Neural cell (in vitro differentiated cells): Measurements from ENCODE around the gene AADAT. TPM values are rescaled to one million over a fixed set of nuclear protein-coding genes. Genes with fewer than 3 reads are reported as not detected.

Experiments used
- H2AFZ ChIP-seq: fragments of 200-600, 300-800 bp; sonication (generic), shearing (Covaris generic); 2 replicates; pipeline ENCODE4 v1.6.0; 2014; ENCODE audit warnings: low read depth, mild to moderate bottlenecking, antibody characterized with exemption, low read length, moderate library complexity
- H3F3A ChIP-seq: fragments of 200-600 bp; shearing (Covaris generic); 2 replicates; pipeline ENCODE4 v1.6.1; 2016; ENCODE audit warnings: mild to moderate bottlenecking, moderate library complexity, mixed read lengths, antibody characterized with exemption, low read length; ENCODE audit not compliant: insufficient read depth, poor library complexity, severe bottlenecking
- H3K27ac ChIP-seq: fragments of 200-600, 300-800 bp; sonication (generic), shearing (Covaris generic); 2 replicates; pipeline ENCODE4 v1.5.1; 2014; ENCODE audit warnings: mild to moderate bottlenecking, low read length, moderate library complexity
- H3K27me3 ChIP-seq: fragments of 300-800, 200-600 bp; sonication (generic), shearing (Covaris generic); 2 replicates; pipeline ENCODE4 v1.6.0; 2014; ENCODE audit warnings: mild to moderate bottlenecking, low read depth, low read length, moderate library complexity; ENCODE audit not compliant: insufficient read depth
- H3K36me3 ChIP-seq: fragments of 300-800, 200-600 bp; sonication (generic), shearing (Covaris generic); 2 replicates; pipeline ENCODE4 v1.5.1; 2014; ENCODE audit warnings: mild to moderate bottlenecking, antibody characterized with exemption, low read length, moderate library complexity; ENCODE audit not compliant: insufficient read depth
- H3K4me2 ChIP-seq: fragments of 300-800, 200-600 bp; sonication (generic), shearing (Covaris generic); 2 replicates; pipeline ENCODE4 v1.6.0; 2014; ENCODE audit warnings: mild to moderate bottlenecking, low read length
- H3K4me3 ChIP-seq: fragments of 300-800, 200-600 bp; sonication (generic), shearing (Covaris generic); 2 replicates; pipeline ENCODE4 v1.5.1; 2014; ENCODE audit warnings: mild to moderate bottlenecking, low read length, moderate library complexity
- H3K79me2 ChIP-seq: fragments of 200-600 bp; shearing (Covaris generic); replicated peaks from 2 replicates; pipeline ENCODE4 v1.6.0; 2014; ENCODE audit warnings: mild to moderate bottlenecking, low read length, moderate library complexity; ENCODE audit not compliant: insufficient read depth
- H3K9ac ChIP-seq: fragments of 300-800, 200-600 bp; sonication (generic), shearing (Covaris generic); 2 replicates; pipeline ENCODE4 v1.6.1; 2016; ENCODE audit warnings: mild to moderate bottlenecking, low read length, mixed read lengths
- H3K9me2 ChIP-seq: fragments of 200-600 bp; shearing (Covaris generic); 2 replicates; pipeline ENCODE4 v1.6.1; 2016; ENCODE audit warnings: mild to moderate bottlenecking, low read length, mixed read lengths; ENCODE audit not compliant: insufficient read depth
- H3K9me3 ChIP-seq: fragments of 200-600, 300-800 bp; sonication (generic), shearing (Covaris generic); 2 replicates; pipeline ENCODE4 v1.6.1; 2016; ENCODE audit warnings: mild to moderate bottlenecking, mixed run types, low read length, moderate library complexity, mixed read lengths
- H4K20me1 ChIP-seq: fragments of 200-600 bp; shearing (Covaris generic); 2 replicates; pipeline ENCODE4 v1.6.1; 2016; ENCODE audit warnings: mild to moderate bottlenecking, mixed run types; ENCODE audit not compliant: insufficient read depth
- CTCF ChIP-seq: fragments of 450-650 bp; IDR thresholded peaks from 2 replicates; pipeline ENCODE4 v1.5.1; 2014; ENCODE audit warnings: antibody characterized with exemption, mild to moderate bottlenecking, moderate library complexity; ENCODE audit not compliant: poor library complexity, severe bottlenecking
- EP300 ChIP-seq: fragments of 450-650 bp; conservative IDR thresholded peaks from 2 replicates; pipeline ENCODE4 v1.6.1; 2014; ENCODE audit warnings: antibody characterized with exemption, mild to moderate bottlenecking, moderate library complexity; ENCODE audit not compliant: poor library complexity, severe bottlenecking
- EZH2 ChIP-seq: fragments of 200-600, 300-800 bp; shearing (Covaris generic), sonication (generic); IDR thresholded peaks from 2 replicates; pipeline ENCODE4 v1.6.1; 2014; ENCODE audit warnings: antibody characterized with exemption, low read length, borderline replicate concordance, mild to moderate bottlenecking; ENCODE audit not compliant: insufficient read depth, poor library complexity, severe bottlenecking
- MXI1 ChIP-seq: fragments of 450-650 bp; conservative IDR thresholded peaks from 2 replicates; pipeline ENCODE4 v1.6.1; 2014; ENCODE audit warnings: antibody characterized with exemption, mild to moderate bottlenecking; ENCODE audit not compliant: poor library complexity, severe bottlenecking
- POLR2AphosphoS5 ChIP-seq: IDR thresholded peaks from 2 replicates; pipeline ENCODE4 v1.6.1; 2012
- RAD21 ChIP-seq: fragments of 450-650 bp; conservative IDR thresholded peaks from 2 replicates; pipeline ENCODE4 v1.6.1; 2014; ENCODE audit warnings: antibody characterized with exemption, mild to moderate bottlenecking, moderate library complexity
- REST ChIP-seq: IDR thresholded peaks from 2 replicates; pipeline ENCODE4 v1.6.1; 2012; ENCODE audit warnings: borderline replicate concordance
- SMC3 ChIP-seq: fragments of 450-650 bp; conservative IDR thresholded peaks from 2 replicates; pipeline ENCODE4 v1.6.1; 2014; ENCODE audit warnings: antibody characterized with exemption, mild to moderate bottlenecking, moderate library complexity; ENCODE audit not compliant: poor library complexity
- TAF1 ChIP-seq: IDR thresholded peaks from 2 replicates; pipeline ENCODE4 v1.6.1; 2012; ENCODE audit warnings: low read depth
- polyA plus RNA-seq: library from polyadenylated mRNA; depleted of rRNA; stranded (reverse); fragments of >200 nt; gene quantifications from 2 replicates; pipeline ENCODE4 v1.2.3, GENCODE V29; 2014

The AADAT gene
- polyA plus RNA-seq, 1 donor from 2014 or later = 79.3 TPM

GRCh38 chr4:170015285-170015684 is 74.5 kb downstream of the AADAT start:
- TF ChIP-seq EZH2 (no peak), MXI1 (no peak), POLR2AphosphoS5 (no peak), EP300 (no peak), TAF1 (no peak), CTCF (no peak), REST (no peak), RAD21 (no peak), SMC3 (no peak)
- H2AFZ ChIP-seq = no peak overlapping the region
- H4K20me1 ChIP-seq = no peaks in the 10 kb centered on the region
- no peak overlapping the region for H3K4me2 ChIP-seq
- H3F3A ChIP-seq = no peaks in the 10 kb centered on the region
- no peak overlapping the region for H3K27ac ChIP-seq
- no peaks in the 10 kb centered on the region for H3K27me3 ChIP-seq
- no peaks in the 10 kb centered on the region for H3K9me2 ChIP-seq
- no peaks in the 10 kb centered on the region for H3K79me2 ChIP-seq
- H3K9me3 ChIP-seq = no peaks in the 10 kb centered on the region
- H3K36me3 ChIP-seq = no peaks in the 10 kb centered on the region
- H3K4me3 ChIP-seq = no peak overlapping the region
- H3K9ac ChIP-seq = no peak overlapping the region

- Histone ChIP-seq H3K4me3 (no peak overlapping the region), H3K9me3 (no peaks in the 10 kb centered on the region), H3K9ac (no peak overlapping the region), H4K20me1 (no peaks in the 10 kb centered on the region), H3K27me3 (no peaks in the 10 kb centered on the region), H3K36me3 (no peaks in the 10 kb centered on the region), H2AFZ (no peak overlapping the region), H3K9me2 (no peaks in the 10 kb centered on the region), H3K4me2 (no peak overlapping the region), H3K79me2 (no peaks in the 10 kb centered on the region), H3K27ac (no peak overlapping the region), H3F3A (no peaks in the 10 kb centered on the region)
- TF ChIP-seq RAD21 = no peak
- TF ChIP-seq MXI1 = no peak
- TF ChIP-seq CTCF = no peak
- no peak for TF ChIP-seq EZH2
- no peak for TF ChIP-seq POLR2AphosphoS5
- TF ChIP-seq EP300 = no peak
- no peak for TF ChIP-seq TAF1
- TF ChIP-seq SMC3 = no peak
Observed at GRCh38 chr4:170014359-170015011, 75.3 kb downstream of the AADAT start.
